Adipocyte (in vitro differentiated cells): ENCODE results near the gene SSPN.
A peak's percentile ranks its signal among the peaks of the same experiment; 100 is the strongest.

Experiments used
- DNase-seq: peaks from one replicate; pipeline ENCODE4 v3.0.0-alpha.2; 2015; ENCODE audit warnings: low read depth
- H3K27me3 ChIP-seq: replicated peaks from 2 replicates; pipeline ENCODE4 v1.7.0; 2013; ENCODE audit warnings: mild to moderate bottlenecking, low read length, moderate library complexity; ENCODE audit not compliant: control insufficient read depth, insufficient read depth
- H3K36me3 ChIP-seq: 2 replicates; pipeline ENCODE4 v1.7.0; 2013; ENCODE audit warnings: low read length, mild to moderate bottlenecking, moderate library complexity; ENCODE audit not compliant: control insufficient read depth, insufficient read depth, severe bottlenecking
- H3K4me1 ChIP-seq: 2 replicates; pipeline ENCODE4 v1.7.0; 2013; ENCODE audit warnings: mild to moderate bottlenecking, low read length, moderate library complexity; ENCODE audit not compliant: control insufficient read depth, insufficient read depth
- H3K4me3 ChIP-seq: 2 replicates; pipeline ENCODE4 v1.7.0; 2013; ENCODE audit warnings: mild to moderate bottlenecking, low read length, moderate library complexity
- H3K9ac ChIP-seq: 2 replicates; pipeline ENCODE4 v1.7.0; 2013; ENCODE audit warnings: mild to moderate bottlenecking, low read length, moderate library complexity
- H3K9me3 ChIP-seq: 2 replicates; pipeline ENCODE4 v1.7.0; 2013; ENCODE audit warnings: mild to moderate bottlenecking, low read length, moderate library complexity; ENCODE audit not compliant: control insufficient read depth

SSPN gene

GRCh38 chr12:26278666-26279065 lies 83.3 kb downstream of the SSPN start:
- no peak overlapping the region for H3K4me3 ChIP-seq
- H3K9ac ChIP-seq, result no peak overlapping the region
- no peaks in the 10 kb centered on the region for H3K9me3 ChIP-seq
- peaks cover 5% of the 10 kb centered on the region for H3K27me3 ChIP-seq
- H3K36me3 ChIP-seq, result no peaks in the 10 kb centered on the region
- H3K4me1 ChIP-seq, result peaks cover 43% of the 10 kb centered on the region
- DNase-seq, result no peak

GRCh38 chr12:26279091-26279490 lies 83.7 kb downstream of the SSPN start:
- Histone ChIP-seq H3K9me3 (no peaks in the 10 kb centered on the region), H3K4me1 (peaks cover 39% of the 10 kb centered on the region), H3K4me3 (no peak overlapping the region), H3K27me3 (peaks cover 9% of the 10 kb centered on the region), H3K9ac (no peak overlapping the region), H3K36me3 (no peaks in the 10 kb centered on the region)
- DNase-seq, result no peak

DNA sequence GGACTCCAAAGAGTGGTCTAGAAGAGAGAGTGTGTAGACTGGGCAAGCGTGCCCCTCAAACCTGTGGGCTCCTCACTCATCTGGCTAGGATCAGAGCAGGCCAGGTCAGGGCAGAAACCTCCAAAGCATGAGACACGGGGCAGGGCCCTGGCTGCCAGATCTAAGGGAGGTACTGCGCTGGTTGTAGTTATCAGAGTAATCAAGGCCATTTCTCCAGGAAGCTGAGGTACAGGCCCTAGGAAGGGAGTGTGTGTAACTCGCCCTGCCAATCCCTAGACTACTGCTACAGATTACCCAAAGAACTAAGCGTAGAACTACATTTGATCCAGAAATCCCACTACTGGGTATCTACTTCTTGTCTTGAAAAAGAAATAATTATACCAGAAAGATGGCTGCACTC lies 84.5 kb downstream of the SSPN start:
- no peak overlapping the region for H3K4me3 ChIP-seq
- no peaks in the 10 kb centered on the region for H3K36me3 ChIP-seq
- peaks cover 9% of the 10 kb centered on the region for H3K27me3 ChIP-seq
- H3K9ac ChIP-seq, result no peak overlapping the region
- peaks cover 30% of the 10 kb centered on the region for H3K4me1 ChIP-seq
- no peaks in the 10 kb centered on the region for H3K9me3 ChIP-seq
- DNase-seq, result no peak

- H3K4me3 ChIP-seq, result no peak overlapping the region
Measured at GRCh38 chr12:26280869-26281268, 85.5 kb downstream of the SSPN start.

GRCh38 chr12:26281320-26281719 lies 85.9 kb downstream of the SSPN start:
- DNase-seq, result peak; percentile 62
- peak overlapping the region; percentile 42 for H3K4me3 ChIP-seq
- H3K4me1 ChIP-seq, result peaks cover 20% of the 10 kb centered on the region
- H3K36me3 ChIP-seq, result no peaks in the 10 kb centered on the region
- peaks cover 9% of the 10 kb centered on the region for H3K27me3 ChIP-seq
- H3K9me3 ChIP-seq, result no peaks in the 10 kb centered on the region
- no peak overlapping the region for H3K9ac ChIP-seq

More at GRCh38 chr12:26280869-26281268, 85.5 kb downstream of the SSPN start:
- Histone ChIP-seq H3K4me1 (peaks cover 21% of the 10 kb centered on the region), H3K9ac (no peak overlapping the region), H3K9me3 (no peaks in the 10 kb centered on the region), H3K36me3 (no peaks in the 10 kb centered on the region), H3K27me3 (peaks cover 9% of the 10 kb centered on the region)
- DNase-seq, result no peak

- H3K9ac ChIP-seq, result no peak overlapping the region
- H3K4me3 ChIP-seq, result no peak overlapping the region
- H3K9me3 ChIP-seq, result no peaks in the 10 kb centered on the region
- no peaks in the 10 kb centered on the region for H3K36me3 ChIP-seq
- H3K4me1 ChIP-seq, result peaks cover 31% of the 10 kb centered on the region
- H3K27me3 ChIP-seq, result peaks cover 9% of the 10 kb centered on the region
- DNase-seq, result no peak
Measured at GRCh38 chr12:26282339-26282940, 87.1 kb downstream of the SSPN start.

DNA sequence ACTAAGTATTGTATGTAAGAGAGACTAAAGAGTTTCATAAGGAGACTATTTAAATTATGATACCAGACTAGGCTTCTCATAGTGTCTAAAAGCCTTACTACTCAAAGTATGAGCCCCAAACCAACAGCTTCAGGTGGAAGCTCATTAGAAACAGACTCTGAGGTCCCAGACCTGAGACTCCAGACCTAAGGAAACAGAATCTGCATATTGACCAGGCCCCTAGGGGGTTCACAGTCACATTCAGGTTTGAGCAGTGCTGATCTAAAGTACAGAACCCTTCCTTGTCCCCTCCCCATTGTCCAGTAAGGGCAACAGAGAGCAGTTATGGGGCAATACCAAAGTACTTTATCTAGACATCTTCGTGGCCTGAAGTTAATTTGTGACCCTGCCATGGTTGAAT lies 87.7 kb downstream of the SSPN start:
- Histone ChIP-seq H3K27me3 (peaks cover 9% of the 10 kb centered on the region), H3K4me1 (peaks cover 37% of the 10 kb centered on the region), H3K36me3 (no peaks in the 10 kb centered on the region), H3K4me3 (no peak overlapping the region), H3K9me3 (no peaks in the 10 kb centered on the region), H3K9ac (no peak overlapping the region)
- DNase-seq, result no peak

DNA sequence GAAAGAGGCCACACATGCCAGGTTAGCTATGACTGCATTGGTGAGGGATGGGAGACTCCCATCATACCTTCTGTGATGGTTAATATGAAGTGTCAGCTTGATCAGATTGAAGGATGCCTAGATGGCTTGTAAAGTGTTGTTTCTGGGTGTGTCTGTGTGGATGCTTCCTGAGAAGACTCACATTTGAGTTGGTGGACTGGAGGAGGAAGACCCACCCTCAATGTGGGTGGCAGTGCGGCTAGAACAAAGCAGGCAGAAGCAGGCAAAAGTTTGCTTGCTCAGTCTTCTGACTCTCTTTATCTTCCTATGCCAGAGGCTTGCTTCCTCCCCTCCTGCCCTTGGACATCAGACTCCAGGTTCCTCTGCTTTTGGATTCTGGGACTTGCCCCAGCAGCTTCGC lies 88.2 kb downstream of the SSPN start:
- Histone ChIP-seq H3K27me3 (peaks cover 9% of the 10 kb centered on the region), H3K4me1 (peaks cover 40% of the 10 kb centered on the region), H3K4me3 (no peak overlapping the region), H3K9ac (no peak overlapping the region), H3K36me3 (no peaks in the 10 kb centered on the region), H3K9me3 (no peaks in the 10 kb centered on the region)
- DNase-seq, result no peak

DNA sequence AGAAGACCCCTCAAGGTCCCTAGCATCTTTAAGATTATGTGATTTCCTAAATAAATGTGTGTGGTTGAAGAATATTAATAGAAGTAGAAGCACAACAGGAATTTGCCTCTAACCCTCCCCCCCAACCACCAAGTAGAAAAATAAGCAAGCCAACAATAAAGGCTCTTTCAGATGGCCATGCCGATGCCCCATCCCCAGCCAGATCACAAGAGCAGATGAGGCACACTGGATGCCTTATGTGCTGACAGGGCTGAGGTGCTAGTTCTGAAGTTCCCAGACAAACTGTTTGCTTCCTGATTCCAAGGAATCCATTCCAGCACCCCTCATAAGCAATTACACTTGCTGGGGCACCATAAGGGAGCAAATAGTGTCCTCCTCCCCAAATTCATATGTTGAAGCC lies 90.0 kb downstream of the SSPN start:
- Histone ChIP-seq H3K9ac (no peak overlapping the region), H3K9me3 (no peaks in the 10 kb centered on the region), H3K4me1 (peaks cover 40% of the 10 kb centered on the region), H3K36me3 (no peaks in the 10 kb centered on the region), H3K4me3 (no peak overlapping the region), H3K27me3 (peaks cover 9% of the 10 kb centered on the region)
- no peak for DNase-seq

GRCh38 chr12:26286186-26286585 lies 90.8 kb downstream of the SSPN start:
- Histone ChIP-seq H3K9me3 (no peaks in the 10 kb centered on the region), H3K27me3 (peaks cover 9% of the 10 kb centered on the region), H3K36me3 (no peaks in the 10 kb centered on the region), H3K4me3 (no peak overlapping the region), H3K4me1 (peaks cover 35% of the 10 kb centered on the region), H3K9ac (no peak overlapping the region)
- DNase-seq, result no peak

DNA sequence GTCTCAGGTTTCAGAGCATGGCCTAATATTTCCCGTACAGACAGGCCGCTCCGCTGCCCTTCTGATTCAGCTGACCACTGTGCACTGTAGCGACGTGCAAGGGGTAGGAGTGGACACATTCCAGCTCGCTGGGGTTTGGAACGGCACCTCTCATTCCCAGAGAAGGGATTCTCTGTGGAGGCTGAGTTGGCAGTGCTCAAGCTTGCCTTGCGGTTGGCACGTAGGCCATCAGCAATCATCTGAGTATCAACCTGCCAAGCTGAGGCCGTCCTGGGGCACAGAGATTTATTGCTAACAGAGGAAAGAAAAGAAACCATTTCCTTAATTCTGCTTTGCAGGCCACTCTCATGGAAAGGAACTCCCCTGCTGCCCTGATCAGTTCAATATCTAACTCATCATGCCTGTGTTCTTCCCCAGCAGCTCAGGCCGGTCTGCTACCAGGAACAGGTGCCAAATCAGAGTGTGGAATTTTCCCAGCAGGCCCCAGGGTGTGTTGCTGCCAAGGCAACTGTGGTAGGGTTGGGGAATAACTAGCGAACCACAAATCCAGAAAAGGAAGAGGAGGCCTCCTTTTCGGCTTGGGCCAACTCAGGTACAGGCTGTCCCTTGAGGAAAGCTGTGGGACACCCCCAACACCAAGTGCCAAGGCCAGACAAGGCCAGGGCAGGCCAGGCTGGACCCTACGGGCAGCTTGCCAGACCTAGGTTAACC lies 92.5 kb downstream of the SSPN start:
- H3K4me1 ChIP-seq, result peaks cover 22% of the 10 kb centered on the region
- H3K9ac ChIP-seq, result no peak overlapping the region
- no peak overlapping the region for H3K4me3 ChIP-seq
- no peaks in the 10 kb centered on the region for H3K9me3 ChIP-seq
- H3K36me3 ChIP-seq, result no peaks in the 10 kb centered on the region
- H3K27me3 ChIP-seq, result peaks cover 9% of the 10 kb centered on the region
- no peak for DNase-seq
